ENCODE measurements around the gene EBF4. TPM values are rescaled to one million over a fixed set of nuclear protein-coding genes. Genes with fewer than 3 reads are reported as not detected.

The EBF4 gene
- polyA plus RNA-seq, 1 donor, result 6.9 TPM

DNA sequence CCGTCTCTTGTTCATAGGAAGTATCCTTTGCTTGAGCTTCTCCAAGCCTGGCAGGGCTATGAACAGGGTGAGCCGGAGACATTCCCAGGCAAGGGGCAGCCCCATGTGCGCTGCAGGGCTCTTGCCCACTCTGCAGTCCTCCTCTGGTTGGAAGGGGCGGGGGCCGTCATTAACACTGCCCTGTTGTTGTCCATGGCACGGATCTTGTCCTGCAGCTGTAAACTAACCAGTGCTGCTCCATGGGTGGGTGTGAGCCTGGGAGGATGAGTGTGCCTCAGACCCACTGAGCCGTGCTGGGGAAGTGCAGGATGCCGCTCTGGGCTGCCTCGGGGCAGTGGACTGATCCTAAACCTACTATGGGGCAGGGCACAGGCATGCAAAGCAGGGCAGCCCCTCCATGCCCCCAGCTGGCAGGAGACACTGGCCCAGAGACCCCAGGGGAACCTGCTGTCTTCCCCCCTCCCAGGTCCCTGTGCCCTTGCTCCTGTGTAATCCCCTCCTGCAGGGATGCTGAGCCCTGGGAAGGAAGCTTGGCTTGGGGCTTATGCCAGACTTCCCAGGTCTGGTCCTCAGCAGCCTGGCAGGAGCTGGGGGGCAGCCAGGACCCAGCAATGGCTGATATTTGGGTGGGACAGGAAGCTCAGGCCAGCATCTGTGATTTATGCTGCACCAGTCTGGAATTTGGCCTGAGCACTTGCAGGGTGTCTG is 8.5 kb downstream of the EBF4 start:
- no peak for DNase-seq

DNA sequence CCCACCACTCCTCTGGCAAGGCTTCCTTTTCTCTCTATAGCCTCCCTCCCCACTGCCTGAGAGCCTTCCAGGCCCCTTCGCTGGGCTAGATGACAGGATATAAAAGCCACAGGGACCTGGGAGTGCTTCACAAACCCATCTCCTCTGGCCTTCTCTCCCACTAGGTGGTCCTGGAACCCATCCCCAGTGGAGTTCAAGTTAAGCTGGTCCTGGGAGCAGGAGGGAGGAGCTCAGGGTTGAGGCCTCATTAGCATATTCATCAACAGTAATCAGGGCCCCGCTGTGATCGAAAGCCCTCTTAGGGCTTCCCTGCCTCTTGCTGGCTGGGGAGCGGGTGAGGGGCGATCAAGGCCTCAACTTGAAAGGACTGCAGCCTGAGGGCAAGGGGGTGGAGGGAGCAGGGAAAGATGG is 9.1 kb downstream of the EBF4 start:
- DNase-seq, result no peak

DNA sequence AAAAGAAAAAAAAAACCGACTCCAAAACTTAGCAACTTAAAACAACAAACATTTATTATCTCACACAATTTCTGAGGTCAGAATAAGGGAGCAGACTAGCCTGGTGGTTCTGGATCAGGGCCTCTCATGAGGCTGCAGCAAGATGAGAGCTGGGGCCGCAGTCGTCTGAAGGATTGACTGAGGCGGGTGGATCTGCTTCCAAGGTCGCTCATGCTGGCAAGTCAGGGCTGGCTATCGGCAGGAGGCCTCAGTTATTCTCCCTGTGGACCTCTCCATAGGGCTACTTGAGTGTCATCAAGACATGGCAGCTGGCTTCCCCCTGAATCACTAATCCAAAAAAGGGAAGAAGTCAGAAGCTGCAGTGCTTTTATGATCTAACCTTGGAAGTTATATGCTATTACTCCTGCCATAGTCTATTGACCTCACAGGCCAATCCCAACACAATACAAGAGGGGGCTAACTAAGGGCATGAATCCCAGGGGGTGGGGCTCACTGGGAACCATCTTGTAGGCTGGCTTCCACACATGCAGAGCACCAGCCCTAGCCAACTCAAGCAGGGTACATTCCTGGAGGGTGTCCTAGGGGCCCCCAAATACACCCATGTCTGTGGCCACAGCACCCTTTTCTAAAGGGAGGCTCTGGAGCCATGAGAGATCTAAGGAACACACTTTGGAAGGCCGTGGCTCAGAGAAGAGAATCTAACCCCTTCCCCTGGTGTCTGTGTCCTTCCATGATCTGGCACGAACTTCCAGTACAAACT is 11.3 kb downstream of the EBF4 start:
- no peak for DNase-seq

DNA sequence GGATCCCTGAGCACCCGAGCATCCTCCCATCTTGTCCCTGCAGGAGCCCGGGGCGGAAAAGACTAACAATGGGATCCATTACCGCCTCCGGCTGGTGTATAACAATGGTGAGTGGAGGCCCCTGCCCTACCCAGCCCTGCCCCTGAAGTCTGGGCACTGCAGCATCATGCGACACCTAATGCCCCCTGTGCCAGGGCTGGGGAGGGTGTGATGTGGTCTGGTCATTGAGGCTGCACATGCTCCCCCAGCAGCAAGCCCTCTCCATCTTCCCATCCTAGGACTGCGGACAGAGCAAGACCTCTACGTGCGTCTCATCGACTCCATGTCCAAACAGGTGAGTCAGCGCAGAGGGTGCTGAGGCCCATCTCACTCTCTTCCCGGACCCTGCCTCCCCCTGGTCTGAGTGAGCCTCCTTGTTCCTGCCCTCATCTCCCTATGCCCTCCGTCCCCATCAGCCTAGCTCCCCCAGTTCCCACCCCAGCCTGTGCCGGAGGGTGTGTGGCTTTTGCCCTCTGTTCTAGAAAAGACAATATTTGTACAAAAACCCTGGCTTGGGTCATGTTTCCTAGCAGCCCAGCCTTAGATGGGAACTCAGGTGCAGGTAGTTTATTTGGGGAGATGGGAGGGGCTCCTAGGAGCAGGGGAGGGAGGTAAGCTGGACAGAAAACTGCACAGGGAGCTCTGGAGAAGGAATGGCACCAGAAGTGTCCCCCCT is 13.5 kb downstream of the EBF4 start:
- no peak for DNase-seq

DNA sequence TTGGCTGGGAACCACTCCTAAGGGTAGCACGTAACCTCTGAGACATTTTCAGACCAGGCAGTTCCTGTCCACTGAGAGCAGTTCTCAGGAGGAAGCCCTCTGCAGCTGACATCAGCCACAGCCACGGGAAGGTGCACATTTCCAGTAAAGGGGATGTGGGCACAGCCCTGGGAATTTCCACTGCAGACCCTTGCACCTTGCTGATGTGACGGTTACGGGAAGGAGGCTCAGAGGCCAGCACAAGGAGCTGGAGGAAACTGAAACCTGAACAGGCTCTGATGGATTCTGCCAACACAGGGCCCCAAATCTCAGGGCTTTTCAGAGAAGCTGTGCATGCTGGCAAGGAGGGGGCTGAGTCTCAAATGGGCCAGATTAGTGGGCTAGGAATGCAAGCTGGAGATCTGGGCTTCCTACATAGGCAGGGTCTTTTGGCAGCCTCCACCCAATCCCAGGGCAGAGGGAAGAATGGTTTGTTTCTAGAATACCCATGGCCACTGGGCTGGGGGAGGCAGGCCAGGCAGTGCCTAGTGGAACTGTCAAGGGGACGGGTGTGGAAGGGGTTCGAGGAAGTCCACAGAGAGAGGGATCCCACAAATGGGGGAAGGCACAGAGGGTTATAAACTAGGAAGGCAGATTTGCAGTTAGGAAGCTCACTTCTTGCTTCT is 14.2 kb downstream of the EBF4 start:
- no peak for DNase-seq

DNA sequence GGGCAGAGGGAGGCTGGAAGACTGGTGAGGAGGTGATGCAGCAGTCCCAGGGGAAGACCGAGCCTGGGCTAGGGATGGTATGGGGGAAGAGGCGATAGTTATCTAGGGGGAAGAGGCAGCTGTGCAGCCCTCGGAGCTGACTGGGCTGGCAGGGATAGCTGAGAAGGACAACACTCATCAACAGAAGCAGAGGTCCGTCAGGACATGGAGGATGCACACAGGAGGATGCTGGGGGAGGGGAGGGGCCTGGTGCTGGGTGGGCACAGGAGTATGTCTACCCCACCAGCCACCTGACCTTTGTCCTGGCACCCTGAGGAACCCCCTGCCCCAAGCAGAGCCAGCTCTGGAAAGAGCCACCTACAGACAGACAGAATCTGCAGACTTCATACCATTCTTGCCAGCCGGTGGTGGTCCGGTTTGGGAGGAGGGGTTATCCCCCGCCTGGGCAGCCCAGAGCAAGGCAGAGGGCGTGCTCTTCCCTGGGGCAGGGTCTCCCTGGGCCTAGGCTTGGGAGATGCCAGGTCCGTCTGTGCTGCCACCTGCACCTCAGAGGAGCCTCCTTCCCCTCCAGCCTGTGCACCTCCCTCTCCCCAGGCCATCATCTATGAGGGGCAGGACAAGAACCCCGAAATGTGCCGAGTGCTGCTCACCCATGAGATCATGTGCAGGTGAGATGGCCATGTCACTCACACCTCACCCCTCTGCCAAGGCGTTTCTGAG is 14.9 kb downstream of the EBF4 start:
- DNase-seq, result no peak

DNA sequence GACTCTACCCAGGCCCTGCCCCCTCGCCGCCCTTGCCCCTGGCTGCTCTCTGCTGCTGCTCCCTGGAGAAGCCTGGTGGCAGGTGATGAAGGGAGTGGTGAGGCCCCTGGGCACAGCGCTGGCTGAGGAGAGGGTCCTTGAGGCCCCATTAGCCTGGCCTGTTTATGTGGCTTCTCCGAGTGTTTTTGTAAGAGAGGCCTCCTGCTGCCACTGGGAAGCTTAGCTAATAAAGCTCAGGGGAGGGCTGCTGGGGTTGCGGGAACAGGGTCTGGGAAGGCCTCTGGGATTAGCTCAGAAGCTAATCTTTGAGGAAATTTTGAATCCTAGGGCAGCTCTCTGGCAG is 15.5 kb downstream of the EBF4 start:
- DNase-seq, result no peak

DNA sequence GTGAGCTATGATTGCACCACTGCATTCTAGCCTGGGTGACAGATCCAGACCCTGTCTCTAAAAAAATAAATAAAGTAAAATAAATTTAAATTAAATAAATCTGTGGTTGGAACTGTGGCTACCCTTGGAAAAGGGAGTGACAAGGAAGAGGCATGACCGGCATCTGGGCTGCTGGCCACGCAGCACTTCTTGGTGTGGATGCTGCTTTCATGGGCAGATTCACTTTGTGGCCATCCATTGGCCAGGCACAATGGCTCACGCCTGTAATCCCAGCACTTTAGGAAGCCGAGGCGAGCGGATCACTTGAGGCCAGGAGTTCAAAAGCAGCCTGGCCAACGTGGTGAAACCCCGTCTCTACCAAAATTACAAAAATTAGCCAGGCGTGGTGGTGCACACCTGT is 16.1 kb downstream of the EBF4 start:
- no peak for DNase-seq

DNA sequence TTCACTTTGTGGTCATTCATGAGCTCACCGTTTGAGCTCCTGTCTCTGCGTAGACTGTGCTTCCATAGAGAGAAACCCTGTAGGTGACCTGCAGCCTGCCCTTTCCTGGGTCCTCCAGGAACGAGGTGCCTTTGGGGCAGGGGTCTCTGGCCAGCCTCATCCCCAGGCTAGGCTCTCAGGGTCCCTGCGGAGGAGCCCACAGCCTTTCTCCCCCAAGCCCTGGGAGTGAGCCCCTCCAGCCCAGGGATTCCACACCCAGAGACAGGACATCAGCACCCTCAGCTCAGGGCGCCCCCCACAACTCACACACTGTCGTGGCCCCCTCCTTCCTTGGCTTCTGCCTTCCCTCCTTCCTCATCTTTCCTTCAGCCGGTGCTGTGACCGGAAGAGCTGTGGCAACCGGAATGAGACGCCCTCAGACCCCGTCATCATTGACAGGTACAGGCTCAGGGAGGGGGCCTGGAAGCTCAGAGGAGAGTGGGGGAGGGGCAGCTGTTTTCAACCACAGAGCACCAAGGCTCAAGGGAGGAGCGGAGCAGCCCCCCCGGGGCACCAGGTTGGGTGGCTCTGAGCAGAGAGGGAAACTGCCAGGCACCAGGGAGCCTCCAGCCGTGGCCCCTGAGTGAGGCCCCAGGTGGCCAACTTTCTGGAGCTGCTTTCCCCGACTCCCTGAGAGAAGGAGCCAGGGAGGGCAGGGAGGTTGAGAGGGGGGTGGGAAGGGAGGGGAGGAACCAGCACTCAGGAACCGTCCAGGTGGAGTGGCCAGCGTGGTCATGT is 16.8 kb downstream of the EBF4 start:
- no peak for DNase-seq

DNA sequence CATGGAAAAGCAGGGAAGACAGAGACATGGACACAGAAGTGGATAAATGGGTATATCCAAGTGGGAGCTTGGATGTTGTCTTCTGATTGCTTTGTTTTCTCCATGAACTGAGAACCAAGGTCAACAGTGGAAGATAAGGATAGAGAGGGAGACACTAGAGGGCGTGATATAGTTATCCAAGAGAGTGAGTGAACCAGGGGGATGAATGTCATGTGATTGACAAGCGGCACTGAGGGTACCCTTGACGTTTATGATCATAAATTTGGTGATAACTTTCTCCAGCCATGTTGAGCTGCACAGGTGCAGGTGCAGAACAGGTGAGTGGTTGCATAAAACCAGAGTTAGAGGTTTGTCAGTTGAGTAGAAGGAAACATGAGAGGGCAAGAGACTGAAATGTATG is 20.7 kb downstream of the EBF4 start:
- DNase-seq, result no peak

DNA sequence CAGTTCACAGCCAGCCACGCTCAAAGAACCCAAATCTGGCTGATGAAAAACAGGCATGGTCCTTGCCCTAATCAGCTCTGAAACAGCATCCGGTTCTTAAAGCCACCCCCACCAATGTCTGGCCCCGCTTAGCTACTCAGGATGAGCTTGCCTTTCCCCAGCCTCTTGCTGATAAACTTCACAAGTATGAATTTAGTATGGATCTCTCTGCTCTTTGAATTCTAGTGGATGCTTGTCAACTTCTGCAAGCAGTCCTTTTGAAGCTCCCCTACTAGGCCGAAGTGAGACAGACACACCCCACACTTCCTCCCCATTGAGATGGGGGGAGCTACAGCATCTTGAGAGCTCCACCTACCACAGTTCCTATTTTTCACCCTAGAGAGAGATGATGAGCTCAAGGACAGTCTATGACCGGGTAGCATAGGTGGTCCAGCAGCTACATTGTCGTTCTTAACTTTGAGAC is 36.7 kb downstream of the EBF4 start:
- no peak for DNase-seq

DNA sequence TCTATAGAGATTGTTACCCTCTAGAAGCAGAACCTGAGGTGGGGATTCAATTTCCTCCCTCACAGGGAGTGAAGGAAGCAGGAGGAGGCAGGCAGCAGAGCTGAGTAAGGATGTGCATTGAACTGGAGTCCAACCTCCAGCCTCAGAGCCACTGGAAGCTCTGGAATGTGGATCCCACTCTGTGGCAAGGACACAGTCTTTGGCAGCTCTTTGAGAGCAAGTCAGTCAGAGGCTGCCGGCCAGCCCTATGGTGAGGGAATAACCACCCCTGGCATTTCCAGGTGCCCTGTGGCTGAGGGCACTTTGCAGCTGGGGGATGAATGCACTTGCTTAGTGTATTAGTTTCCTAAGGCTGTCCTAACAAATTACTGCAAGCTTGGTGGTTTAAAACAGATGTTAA is 37.2 kb downstream of the EBF4 start:
- no peak for DNase-seq

DNA sequence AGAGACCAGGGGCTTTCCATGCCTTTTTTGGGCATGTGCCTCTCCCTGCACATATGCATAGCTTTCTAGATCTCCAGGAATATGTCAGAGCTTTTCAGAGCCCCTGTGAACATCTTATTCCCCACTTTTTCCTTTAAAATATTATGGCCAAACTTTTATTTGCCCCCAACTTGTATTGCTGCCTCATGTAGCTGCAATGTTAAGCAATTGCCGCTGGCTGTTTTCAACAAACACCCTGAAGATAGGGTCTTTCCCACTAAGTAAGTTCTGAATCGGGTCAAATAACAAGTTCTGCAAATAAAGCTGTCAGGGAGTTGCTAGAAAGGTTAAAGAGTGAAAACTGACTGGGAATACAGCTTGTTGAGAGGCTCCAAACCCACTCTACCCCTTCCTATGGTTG is 42.3 kb downstream of the EBF4 start:
- no peak for DNase-seq

DNA sequence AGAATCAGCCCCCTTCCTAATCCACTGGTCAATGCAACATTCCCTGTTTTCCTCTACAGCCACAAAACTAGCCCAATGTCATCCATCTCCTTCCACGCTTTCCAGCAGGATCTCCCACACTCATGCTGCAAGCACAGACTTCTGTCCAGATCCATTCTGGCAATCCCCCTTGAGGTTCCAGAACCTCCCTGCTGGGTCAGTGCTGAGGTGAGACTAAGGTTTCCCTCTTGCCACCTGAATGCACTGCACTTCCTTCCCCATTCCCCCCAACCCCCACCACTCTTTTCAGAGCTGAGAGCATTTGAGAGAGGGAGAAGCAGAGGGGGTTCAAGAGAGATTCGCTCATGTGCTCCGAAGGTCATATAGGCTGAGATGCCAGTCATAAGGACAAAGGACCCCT is 43.9 kb downstream of the EBF4 start:
- no peak for DNase-seq

DNA sequence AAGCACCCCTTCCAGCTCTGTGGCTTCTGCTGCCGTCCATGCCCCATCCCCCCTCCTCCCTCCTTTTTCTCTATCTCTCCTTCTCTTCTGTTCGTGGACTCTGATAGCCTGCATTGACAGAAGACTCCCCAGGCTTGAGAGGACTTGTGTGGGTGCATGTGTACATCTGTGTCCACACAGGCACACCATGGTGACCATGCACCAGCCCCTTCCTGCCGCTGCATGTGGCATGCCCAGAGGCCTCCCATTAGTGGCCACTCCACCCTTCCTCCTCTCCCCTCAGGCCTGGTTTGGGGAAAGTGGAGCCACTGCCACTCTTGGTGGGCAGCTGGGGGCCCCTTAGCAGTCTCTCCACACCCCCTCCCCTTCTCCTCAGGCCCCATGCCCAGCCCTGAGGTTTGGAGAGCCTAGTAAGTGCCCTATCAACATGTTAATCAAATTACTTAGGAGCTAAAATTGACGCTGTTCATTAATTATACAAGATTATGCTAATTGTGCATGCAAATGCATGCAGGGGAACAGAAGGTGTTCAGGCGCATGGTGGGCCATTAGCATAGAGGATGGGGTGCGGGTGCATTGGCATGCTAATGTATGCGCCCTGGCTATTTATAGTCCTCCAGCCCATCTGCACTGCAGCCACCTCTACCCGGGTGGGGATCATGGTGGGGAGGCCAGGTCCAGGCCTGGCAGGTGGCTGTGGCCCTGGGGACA is 45.9 kb downstream of the EBF4 start:
- no peak for DNase-seq

DNA sequence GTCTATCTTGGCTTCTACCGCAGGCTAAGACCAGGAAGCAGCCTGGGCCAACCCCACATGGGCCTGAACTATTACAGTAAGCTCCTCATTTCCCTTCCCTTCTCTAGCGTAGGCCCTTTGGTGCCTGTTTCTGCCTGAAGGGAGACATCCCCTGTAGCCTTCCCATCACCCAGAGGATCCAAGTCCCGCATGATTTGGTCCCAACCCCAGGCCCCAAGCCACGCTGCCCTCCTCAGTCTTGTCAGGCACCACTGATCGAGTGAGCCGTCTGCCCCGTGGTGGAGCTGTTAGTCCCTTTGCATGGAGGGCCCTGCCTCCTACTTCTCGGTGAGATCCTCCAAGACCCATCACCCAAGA is 46.4 kb downstream of the EBF4 start:
- no peak for DNase-seq

DNA sequence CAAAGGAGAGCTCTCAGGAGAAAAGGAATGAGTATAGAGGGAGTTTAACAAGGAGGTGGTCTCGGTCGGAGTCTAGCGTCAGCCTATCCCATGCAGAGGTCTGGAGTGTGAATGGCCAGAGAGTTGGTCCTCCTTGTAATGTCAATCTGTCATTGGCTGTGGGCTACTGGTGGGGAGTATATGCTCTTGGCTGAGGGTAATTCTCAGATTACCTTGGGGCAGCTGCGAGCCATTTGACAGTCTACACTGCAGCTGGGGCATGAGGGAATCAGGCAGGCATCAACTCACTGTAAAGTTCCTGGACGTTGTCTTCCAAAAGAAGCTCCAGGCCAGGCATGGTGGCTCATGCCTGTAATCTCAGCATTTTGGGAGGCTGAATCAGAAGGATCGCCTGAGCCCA is 48.1 kb downstream of the EBF4 start:
- DNase-seq, result no peak

DNA sequence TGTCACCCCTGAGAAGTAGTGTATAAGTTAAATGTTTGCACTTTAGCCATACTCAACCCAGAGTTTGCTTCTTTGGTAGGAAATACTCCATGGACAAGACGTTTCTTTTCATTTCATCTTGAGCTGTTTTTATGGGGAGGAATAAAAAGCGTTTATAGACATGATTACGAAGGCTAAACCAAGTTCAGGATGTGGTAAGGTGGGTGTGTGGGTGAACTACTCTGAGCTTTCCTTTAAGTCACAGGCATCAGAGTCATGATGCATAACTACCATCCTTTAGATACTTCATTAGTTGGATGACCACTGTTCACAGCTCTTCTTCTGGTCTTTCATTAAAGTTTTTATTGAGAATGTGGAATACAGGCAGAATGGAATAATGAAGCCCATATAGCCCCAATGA is 48.9 kb downstream of the EBF4 start:
- no peak for DNase-seq

DNA sequence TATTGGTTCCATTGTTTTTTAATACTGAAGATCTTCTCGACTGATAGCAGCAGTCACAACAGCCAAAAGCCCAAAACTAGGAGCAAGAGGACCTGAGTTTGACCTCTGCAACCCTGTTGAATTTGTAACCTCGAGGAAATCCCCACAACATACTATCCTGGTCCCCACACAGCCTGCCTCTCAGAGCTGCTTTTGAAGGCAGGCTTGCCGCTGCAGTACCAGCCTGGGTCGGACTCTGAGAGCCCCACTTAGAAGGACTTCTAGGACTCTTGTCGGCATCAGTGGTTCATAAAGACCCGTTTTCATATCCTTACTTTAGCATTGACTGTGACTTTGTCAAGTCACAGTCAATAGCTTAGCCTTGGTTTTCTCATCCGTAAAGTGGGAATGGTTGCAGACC is 49.3 kb downstream of the EBF4 start:
- DNase-seq, result no peak

DNA sequence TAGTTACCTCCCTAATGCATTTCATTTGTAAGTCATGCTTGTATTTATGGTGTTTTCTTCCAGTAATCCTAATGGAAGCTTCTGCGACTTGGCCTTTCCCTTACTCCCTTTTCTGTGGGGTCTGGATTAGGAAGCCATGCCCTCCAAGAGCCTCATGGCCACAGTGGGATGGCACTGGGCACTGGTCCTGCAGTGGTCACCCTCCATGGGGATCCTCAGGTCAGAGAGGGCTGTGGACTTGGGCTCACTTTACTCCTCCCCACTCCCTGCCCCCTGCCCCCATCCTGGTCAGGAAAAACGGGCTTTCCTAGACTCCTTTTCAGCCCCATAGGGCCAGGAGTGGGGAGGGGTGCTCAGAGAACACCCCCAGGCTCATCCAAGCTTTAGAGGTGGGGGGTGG is 49.9 kb downstream of the EBF4 start:
- no peak for DNase-seq

DNA sequence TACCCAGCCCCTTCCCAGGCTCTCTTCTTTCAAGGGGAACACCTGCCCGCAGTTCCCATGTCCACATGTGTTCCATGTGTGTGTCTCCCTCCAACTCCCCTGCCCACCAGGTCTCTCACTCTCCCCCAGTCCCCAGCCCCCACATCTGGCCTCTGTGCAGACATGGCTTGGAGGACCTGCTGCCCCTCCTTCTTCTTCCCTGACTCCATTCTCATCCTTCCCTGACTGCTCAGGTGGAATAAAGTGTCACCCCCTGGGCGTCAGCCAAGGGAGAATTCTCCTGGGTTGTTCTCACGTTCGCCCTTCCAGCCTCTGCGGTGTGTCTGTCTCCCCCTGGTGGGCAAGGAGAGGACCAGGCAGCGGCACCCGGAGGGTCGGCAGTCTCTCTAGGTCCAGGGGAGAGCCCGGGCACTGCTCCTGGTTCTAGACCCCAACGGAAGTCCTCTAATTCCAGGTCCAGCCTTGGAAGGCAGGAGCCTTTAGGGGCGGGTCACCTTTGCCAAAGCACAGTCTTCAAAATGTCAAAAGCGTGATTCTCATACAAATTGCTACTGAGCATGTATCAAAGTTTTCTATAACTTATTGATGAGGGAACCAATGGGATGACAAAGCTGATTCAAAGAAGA is 50.5 kb downstream of the EBF4 start:
- DNase-seq, result no peak

All from hindlimb muscle (tissue), 1 donor.